GM13977 (cell line): ENCODE results near the gene CADM1.

ENCODE experiments used
- DNase-seq: peaks from one replicate; pipeline ENCODE4 v3.0.0; 2012; ENCODE audit warnings: low spot score
- CTCF ChIP-seq: IDR thresholded peaks from 2 replicates; pipeline ENCODE4 v1.5.1; 2012; ENCODE audit warnings: mild to moderate bottlenecking, control low read depth; ENCODE audit not compliant: insufficient read depth; ENCODE audit errors: extremely low read depth, missing control alignments
- in situ Hi-C: fragments of 300-500 bp; cut with MboI; formaldehyde crosslinking; loops from one replicate; pipeline ENCODE4 v1.12.0; 2022; ENCODE audit warnings: low sequenced_read_pairs, low pct_unique_long_range_greater_than_20kb, mixed read lengths, inconsistent platforms; ENCODE audit not compliant: unreplicated experiment

Gene CADM1

GRCh38 chr11:115217726-115218311 is 286.4 kb downstream of the CADM1 start:
- in situ Hi-C loops = no loop called here
- no peak for DNase-seq
- no peak for TF ChIP-seq CTCF

GRCh38 chr11:115215694-115216617 is 288.3 kb downstream of the CADM1 start:
- TF ChIP-seq CTCF = no peak
- in situ Hi-C loops = no loop called here
- no peak for DNase-seq

GRCh38 chr11:115214644-115215234 is 289.5 kb downstream of the CADM1 start:
- TF ChIP-seq CTCF = no peak
- in situ Hi-C loops = no loop called here
- no peak for DNase-seq

GRCh38 chr11:115213007-115213406 is 291.2 kb downstream of the CADM1 start:
- TF ChIP-seq CTCF = no peak
- DNase-seq = no peak
- in situ Hi-C loops = no loop called here

- DNase-seq = no peak
- no peak for TF ChIP-seq CTCF
- in situ Hi-C loops = no loop called here
These were observed 295.4 kb downstream of the CADM1 start for GRCh38 chr11:115208808-115209259.

- DNase-seq = no peak
- TF ChIP-seq CTCF = no peak
- in situ Hi-C loops = no loop called here
These were observed 296.3 kb downstream of the CADM1 start for GRCh38 chr11:115207916-115208315.
